GM19035 (cell line): ENCODE results near the gene FSD2.
"Not testable (repeated sequence)": the region's sequence is repeated elsewhere in the genome, so short reads cannot be mapped to it uniquely, and the experiment has no call there.

ENCODE experiments used
- ATAC-seq: cut with Tn5 transposase; IDR thresholded peaks from one replicate; pipeline ENCODE4 v1.9.1; 2021; ENCODE audit not compliant: unreplicated experiment

The FSD2 gene

GRCh38 chr15:82831894-82832600 is 26.2 kb upstream of the FSD2 start:
- no peak for ATAC-seq

GRCh38 chr15:82830427-82831173 is 24.7 kb upstream of the FSD2 start:
- no peak for ATAC-seq

- ATAC-seq, result no peak
Observed at GRCh38 chr15:82829234-82829633, 23.4 kb upstream of the FSD2 start.

GRCh38 chr15:82828075-82828474 is 22.2 kb upstream of the FSD2 start:
- ATAC-seq, result no peak

GRCh38 chr15:82823049-82823448 is 17.2 kb upstream of the FSD2 start:
- no peak for ATAC-seq

GRCh38 chr15:82821851-82822250 is 16.0 kb upstream of the FSD2 start:
- ATAC-seq, result not testable (repeated sequence)

GRCh38 chr15:82821396-82821795 is 15.5 kb upstream of the FSD2 start:
- ATAC-seq, result not testable (repeated sequence)

GRCh38 chr15:82820128-82820527 is 14.3 kb upstream of the FSD2 start:
- no peak for ATAC-seq

- no peak for ATAC-seq
Observed at GRCh38 chr15:82812994-82813393, 7.1 kb upstream of the FSD2 start.

GRCh38 chr15:82810890-82811426 is 5.1 kb upstream of the FSD2 start:
- no peak for ATAC-seq

GRCh38 chr15:82810061-82810889 is 4.4 kb upstream of the FSD2 start:
- peak; percentile 20 for ATAC-seq

GRCh38 chr15:82809308-82810060 is 3.6 kb upstream of the FSD2 start, which contains the start of gene WHAMM:
TSS of gene WHAMM (plus strand) at chr15:82809628. CDS start at chr15:82809727, 99 bp downstream.
- peak; percentile 81 for ATAC-seq

GRCh38 chr15:82808634-82809041 is 2.8 kb upstream of the FSD2 start:
- ATAC-seq, result no peak

- no peak for ATAC-seq
Observed at GRCh38 chr15:82807920-82808633, 2.2 kb upstream of the FSD2 start.

- no peak for ATAC-seq
Observed at GRCh38 chr15:82804575-82804949, 1.3 kb downstream of the FSD2 start.

- ATAC-seq, result no peak
Observed at GRCh38 chr15:82803793-82804574, 1.9 kb downstream of the FSD2 start.

- ATAC-seq, result no peak
Observed at GRCh38 chr15:82802497-82802896, 3.4 kb downstream of the FSD2 start.

- no peak for ATAC-seq
Observed at GRCh38 chr15:82799183-82799841, 6.6 kb downstream of the FSD2 start.
